Spleen (tissue), 11 donors: ENCODE results near the gene CMKLR1. TPM values are rescaled to one million over a fixed set of nuclear protein-coding genes. Genes with fewer than 3 reads are reported as not detected.

Source experiments
- DNase-seq: peaks from one replicate; pipeline ENCODE4 v3.0.0-alpha.2; 2020
- H3K27ac ChIP-seq, 8 donors: fragments of 200-600 bp; sonication (generic) in 7 of 8; 1 replicate in 4 of 8; 2 replicates in 4 of 8; pipeline versions ENCODE4 v1.5.0 to v1.8.0; 2016 to 2021; ENCODE audit warnings: inconsistent platforms in 4 of 8, mild to moderate bottlenecking in 4 of 8, moderate library complexity in 1 of 8
- H3K27me3 ChIP-seq, 7 donors: fragments of 200-600 bp; sonication (generic) in 6 of 7; replicated peaks in 1 of 7; 1 replicate in 4 of 7; 2 replicates in 3 of 7; pipeline versions ENCODE4 v1.5.0 to v1.8.0; 2016 to 2021; ENCODE audit warnings: inconsistent platforms in 3 of 7, mild to moderate bottlenecking in 1 of 7
- H3K36me3 ChIP-seq, 6 donors: fragments of 200-600 bp; sonication (generic) in 5 of 6; 1 replicate in 4 of 6; 2 replicates in 2 of 6; pipeline versions ENCODE4 v1.5.0 to v1.8.0; 2016 to 2021; ENCODE audit warnings: inconsistent platforms in 2 of 6
- H3K4me1 ChIP-seq, 6 donors: fragments of 200-600 bp; sonication (generic) in 5 of 6; 1 replicate in 3 of 6; 2 replicates in 3 of 6; pipeline versions ENCODE4 v1.5.0 to v1.8.0; 2016 to 2021; ENCODE audit warnings: inconsistent platforms in 3 of 6
- H3K4me3 ChIP-seq, 8 donors: fragments of 200-600 bp; sonication (generic) in 7 of 8; 1 replicate in 4 of 8; 2 replicates in 4 of 8; pipeline versions ENCODE4 v1.5.0 to v1.8.0; 2016 to 2021; ENCODE audit warnings: inconsistent platforms in 4 of 8, mild to moderate bottlenecking in 4 of 8, moderate library complexity in 2 of 8
- H3K9me3 ChIP-seq, 8 donors: fragments of 200-600 bp; sonication (generic) in 7 of 8; 1 replicate in 4 of 8; 2 replicates in 4 of 8; pipeline versions ENCODE4 v1.5.0 to v1.8.0; 2016 to 2021; ENCODE audit warnings: inconsistent platforms in 4 of 8
- POLR2A ChIP-seq, 3 donors: fragments of 450-650 bp; IDR thresholded peaks; one replicate each; pipeline ENCODE4 v1.5.1; 2017; ENCODE audit warnings: antibody characterized with exemption in 3 of 3, mild to moderate bottlenecking in 1 of 3
- POLR2AphosphoS5 ChIP-seq, 3 donors: sonication (generic); formaldehyde crosslinking; IDR thresholded peaks; one replicate each; pipeline ENCODE4 v1.5.1; 2017; ENCODE audit warnings: antibody characterized with exemption in 3 of 3
- WGBS, 5 donors: extraction: QIAGEN DNeasy Blood & Tissue Kit in 3 of 5; methylation state at CpG; one replicate each; pipeline versions ENCODE4 v1.1.5 to v1.1.7; 2013 to 2018; 5-methylcytosine and 5-hydroxymethylcytosine counted together
- intact Hi-C: fragments of 100-400 bp; cut with DNase I; formaldehyde crosslinking; loops from one replicate; pipeline ENCODE4 v1.15.0; 2023; ENCODE audit warnings: low total_unique reads
- polyA plus RNA-seq, 3 donors: library from polyadenylated mRNA; stranded (reverse); fragments of 200-250 nt; gene quantifications; one replicate each; pipeline ENCODE4 v1.2.1, GENCODE V29; 2013
- total RNA-seq, 7 donors: library from RNA; depleted of rRNA in 3 of 7; stranded (reverse); fragments of >200 nt in 3 of 7; fragmentation: NEBNext Ultra II Directional in 4 of 7; extraction: Animal tissue kit (Norgen Biotek cat#: 25700) in 4 of 7; gene quantifications; one replicate each; pipeline versions ENCODE4 v1.1.0 to v1.2.1, GENCODE V29; 2016 to 2021
- TF ChIP-seq, protein P1 (sequence below), 11 experiments: fragments of 200-600 bp in 7 of 11; fragments of 450-650 bp in 4 of 11; sonication (generic) in 4 of 11; IDR thresholded peaks in 8 of 11; conservative IDR thresholded peaks in 3 of 11; 1 replicate in 7 of 11; 2 replicates in 4 of 11; pipeline versions ENCODE4 v1.4.0 to v1.8.0; 2016 to 2021; ENCODE audit warnings: antibody characterized with exemption in 11 of 11, inconsistent platforms in 4 of 11, mild to moderate bottlenecking in 1 of 11
- donor health status: healthy with polysubstance abuse.
- donor health status: DM: no; HTN: no; CAD: no; lungs with moderate emphysema.
- donor health status: DM: no; HTN: no; CAD: no.
- donor health status: Bipolar disorder and iron deficiency.
- donor health status: healthy.
- donor health status: DM: no; HTN: no; CAD: no.
- donor health status: DM: yes; HTN: yes; CAD: no.

Gene CMKLR1
- total and polyA plus RNA-seq, 10 donors = 6.3 to 118 (median 75.4) TPM

DNA sequence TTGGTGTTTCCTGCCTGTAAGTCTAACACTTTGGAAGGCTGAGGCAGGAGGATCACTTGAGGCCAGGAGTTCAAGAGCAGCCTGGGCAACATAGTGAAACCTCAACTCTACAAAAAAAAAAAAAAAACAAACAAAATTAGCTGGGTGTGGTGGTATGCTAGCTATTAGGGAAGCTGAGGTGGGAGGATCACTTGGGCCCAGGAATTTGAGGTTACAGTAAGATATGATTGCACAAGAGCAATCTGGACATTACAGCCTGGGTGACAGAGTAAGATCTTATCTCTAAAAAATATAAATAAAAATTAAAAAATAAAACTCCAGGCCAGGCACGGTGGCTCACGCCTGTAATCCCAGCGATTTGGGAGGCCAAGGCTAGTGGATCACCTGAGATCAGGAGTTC lies 39.8 kb upstream of the CMKLR1 start:
- H3K4me1 ChIP-seq = no peaks in the 10 kb centered on the region
- intact Hi-C loops = no loop called here
- WGBS, 5 donors = 86 to 94% (median 92%) methylated on average over 3 of the region's 3 CpGs
- H3K36me3 ChIP-seq = no peaks in the 10 kb centered on the region
- H3K27ac ChIP-seq = no peak overlapping the region
- no peak overlapping the region for H3K4me3 ChIP-seq
- no peak for TF ChIP-seq POLR2A (IDR thresholded peaks at IDR 0.05)
- TF ChIP-seq, protein P1, sequence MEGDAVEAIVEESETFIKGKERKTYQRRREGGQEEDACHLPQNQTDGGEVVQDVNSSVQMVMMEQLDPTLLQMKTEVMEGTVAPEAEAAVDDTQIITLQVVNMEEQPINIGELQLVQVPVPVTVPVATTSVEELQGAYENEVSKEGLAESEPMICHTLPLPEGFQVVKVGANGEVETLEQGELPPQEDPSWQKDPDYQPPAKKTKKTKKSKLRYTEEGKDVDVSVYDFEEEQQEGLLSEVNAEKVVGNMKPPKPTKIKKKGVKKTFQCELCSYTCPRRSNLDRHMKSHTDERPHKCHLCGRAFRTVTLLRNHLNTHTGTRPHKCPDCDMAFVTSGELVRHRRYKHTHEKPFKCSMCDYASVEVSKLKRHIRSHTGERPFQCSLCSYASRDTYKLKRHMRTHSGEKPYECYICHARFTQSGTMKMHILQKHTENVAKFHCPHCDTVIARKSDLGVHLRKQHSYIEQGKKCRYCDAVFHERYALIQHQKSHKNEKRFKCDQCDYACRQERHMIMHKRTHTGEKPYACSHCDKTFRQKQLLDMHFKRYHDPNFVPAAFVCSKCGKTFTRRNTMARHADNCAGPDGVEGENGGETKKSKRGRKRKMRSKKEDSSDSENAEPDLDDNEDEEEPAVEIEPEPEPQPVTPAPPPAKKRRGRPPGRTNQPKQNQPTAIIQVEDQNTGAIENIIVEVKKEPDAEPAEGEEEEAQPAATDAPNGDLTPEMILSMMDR (IDR thresholded peaks at IDR 0.05 in 8 of 11, conservative IDR thresholded peaks at IDR 0.05 in 3 of 11) = no peak
- TF ChIP-seq POLR2AphosphoS5 (IDR thresholded peaks at IDR 0.05) = no peak
- peaks cover 0 to 11% (median 0%) of the 10 kb centered on the region in 7 donors for H3K27me3 ChIP-seq
- DNase-seq = no peak
- peaks cover 0 to 44% (median 36%) of the 10 kb centered on the region in 8 donors for H3K9me3 ChIP-seq

DNA sequence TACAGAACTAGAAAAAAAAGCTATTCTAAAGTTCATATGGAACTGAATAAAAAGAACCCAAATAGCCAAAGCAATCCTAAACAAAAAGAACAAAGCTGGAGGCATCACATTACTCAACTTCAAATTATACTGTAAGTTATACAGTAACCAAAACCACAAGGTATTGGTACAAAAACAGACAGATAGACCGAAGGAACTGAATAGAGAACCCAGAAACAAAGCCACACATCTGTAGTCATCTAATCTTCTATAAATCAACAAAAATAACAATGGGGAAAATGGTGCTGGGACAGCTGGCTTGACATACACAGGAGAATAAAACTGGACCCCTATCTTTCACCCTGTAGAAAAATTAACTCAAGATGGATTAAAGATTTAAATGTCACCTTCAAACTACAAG lies 38.1 kb upstream of the CMKLR1 start:
- Histone ChIP-seq H3K27me3 (peaks cover 0 to 11% (median 0%) of the 10 kb centered on the region in 7 donors), H3K9me3 (peaks cover 0 to 60% (median 50%) of the 10 kb centered on the region in 8 donors), H3K27ac (no peak overlapping the region), H3K4me3 (no peak overlapping the region), H3K36me3 (no peaks in the 10 kb centered on the region), H3K4me1 (no peaks in the 10 kb centered on the region)
- no peak for DNase-seq
- WGBS, 5 donors = 15 to 62% (median 44%) methylated on average over 1 of the region's 1 CpG
- TF ChIP-seq, protein P1 (IDR thresholded peaks at IDR 0.05 in 8 of 11, conservative IDR thresholded peaks at IDR 0.05 in 3 of 11) = no peak
- TF ChIP-seq POLR2AphosphoS5 (IDR thresholded peaks at IDR 0.05) = no peak
- TF ChIP-seq POLR2A (IDR thresholded peaks at IDR 0.05) = no peak
- intact Hi-C loops = no loop called here

DNA sequence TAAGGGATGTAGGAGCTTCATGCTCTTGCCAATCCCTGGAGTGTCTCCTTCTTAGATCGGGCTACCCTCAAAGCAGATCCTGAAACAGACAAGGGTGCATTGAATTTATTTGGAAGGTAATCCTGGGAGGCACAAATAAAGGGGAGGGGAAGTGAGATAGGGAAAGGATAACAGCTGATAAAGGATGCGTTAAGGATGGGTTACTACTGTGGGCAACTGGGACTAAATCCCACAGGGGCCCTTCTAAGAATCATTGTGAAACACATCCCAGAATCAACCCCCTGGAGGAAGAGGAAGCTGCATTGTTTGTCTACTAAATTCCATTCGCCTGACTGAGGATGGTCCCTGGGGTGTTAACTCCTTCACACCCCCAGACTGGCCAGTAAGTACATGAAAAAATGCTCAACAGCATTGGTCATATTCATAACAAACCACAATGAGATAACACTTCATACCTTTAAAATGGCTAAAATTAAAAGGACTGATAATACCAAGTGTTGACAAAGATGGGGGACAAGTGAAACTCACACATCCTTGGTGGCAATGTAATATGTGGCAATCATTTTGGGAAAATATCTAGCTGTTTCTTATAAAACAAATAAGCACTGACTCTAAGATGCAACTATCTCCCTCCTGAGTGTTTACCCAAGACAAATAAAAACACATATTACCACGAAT lies 37.0 kb upstream of the CMKLR1 start:
- Histone ChIP-seq H3K4me1 (no peaks in the 10 kb centered on the region), H3K36me3 (no peaks in the 10 kb centered on the region), H3K4me3 (no peak overlapping the region), H3K9me3 (peaks cover 0 to 63% (median 50%) of the 10 kb centered on the region in 8 donors), H3K27ac (no peak overlapping the region), H3K27me3 (peaks cover 0 to 16% (median 0%) of the 10 kb centered on the region in 7 donors)
- intact Hi-C loops = no loop called here
- TF ChIP-seq POLR2A (IDR thresholded peaks at IDR 0.05) = no peak
- no peak for DNase-seq
- WGBS, 5 donors = 65 to 72% (median 68%) methylated on average over 4 of the region's 4 CpGs

DNA sequence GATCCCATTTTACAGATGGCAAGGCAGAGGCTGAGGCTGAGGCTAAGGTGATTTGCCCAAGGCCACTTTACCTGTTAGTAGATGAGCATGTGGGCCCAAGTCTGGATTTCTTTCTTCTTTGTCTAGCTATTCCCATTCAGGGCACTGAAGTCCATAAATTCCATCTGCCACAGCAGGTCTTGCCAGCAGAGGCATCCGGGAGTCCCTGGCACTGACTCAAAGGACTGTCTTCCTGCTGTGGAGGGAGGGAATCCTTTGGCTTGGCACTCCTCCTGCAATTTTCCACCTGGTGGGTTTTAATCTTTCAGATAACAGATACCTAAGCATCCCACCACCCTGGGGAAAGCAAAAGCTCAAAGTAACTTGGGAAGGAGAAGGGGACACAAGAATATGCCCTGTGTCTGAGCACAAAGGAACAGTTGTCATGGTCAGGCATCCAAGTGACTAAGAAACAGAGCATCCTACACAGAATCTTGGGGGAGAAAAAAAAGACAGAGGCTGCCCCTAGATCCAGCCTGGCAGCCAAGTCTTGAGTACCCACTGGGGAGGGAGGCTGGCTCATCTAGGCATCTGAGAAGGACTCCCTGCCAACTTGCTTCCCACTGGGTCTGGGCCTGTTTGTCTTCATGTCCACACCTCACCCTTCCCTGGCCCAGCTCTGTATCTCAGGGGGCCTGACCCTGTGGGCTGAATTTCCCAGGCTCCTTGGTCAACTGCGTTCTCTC lies 35.6 kb upstream of the CMKLR1 start:
- no peak for DNase-seq
- Histone ChIP-seq H3K4me3 (no peak overlapping the region), H3K36me3 (no peaks in the 10 kb centered on the region), H3K27me3 (peaks cover 0 to 16% (median 0%) of the 10 kb centered on the region in 7 donors), H3K9me3 (peaks cover 0 to 63% (median 50%) of the 10 kb centered on the region in 8 donors), H3K27ac (no peak overlapping the region), H3K4me1 (no peaks in the 10 kb centered on the region)
- TF ChIP-seq, protein P1 (IDR thresholded peaks at IDR 0.05 in 8 of 11, conservative IDR thresholded peaks at IDR 0.05 in 3 of 11) = no peak
- TF ChIP-seq POLR2AphosphoS5 (IDR thresholded peaks at IDR 0.05) = no peak
- no peak for TF ChIP-seq POLR2A (IDR thresholded peaks at IDR 0.05)
- 80 to 91% (median 87%) methylated on average over 2 of the region's 2 CpGs for WGBS, 5 donors
- intact Hi-C loops = no loop called here
